Lower leg skin (tissue), 3 donors: ENCODE measurements around the gene UNC5C.

Experiments
- CTCF ChIP-seq, 3 donors: fragments of 450-650 bp; IDR thresholded peaks; one replicate each; pipeline ENCODE4 v1.5.1; 2016; ENCODE audit warnings: antibody characterized with exemption in 3 of 3, mild to moderate bottlenecking in 3 of 3, moderate library complexity in 2 of 3
- POLR2A ChIP-seq, 2 donors: fragments of 450-650 bp; IDR thresholded peaks; one replicate each; pipeline ENCODE4 v1.6.1; 2016 to 2017; ENCODE audit warnings: antibody characterized with exemption in 2 of 2, mild to moderate bottlenecking in 1 of 2, moderate library complexity in 1 of 2

- TF ChIP-seq CTCF (IDR thresholded peaks at IDR 0.05), result no peak
- no peak for TF ChIP-seq POLR2A (IDR thresholded peaks at IDR 0.05)
These were observed 362.1 kb downstream of the UNC5C start for GRCh38 chr4:95186666-95187065.
